T follicular helper cell (primary cell): ENCODE measurements around the gene S100A7A.
"Not testable (repeated sequence)": the region's sequence is repeated elsewhere in the genome, so short reads cannot be mapped to it uniquely, and the experiment has no call there.

Experiments
- DNase-seq: peaks from one replicate; pipeline ENCODE4 v3.0.0-alpha.2; 2020; ENCODE audit warnings: low read depth

S100A7A gene

DNA sequence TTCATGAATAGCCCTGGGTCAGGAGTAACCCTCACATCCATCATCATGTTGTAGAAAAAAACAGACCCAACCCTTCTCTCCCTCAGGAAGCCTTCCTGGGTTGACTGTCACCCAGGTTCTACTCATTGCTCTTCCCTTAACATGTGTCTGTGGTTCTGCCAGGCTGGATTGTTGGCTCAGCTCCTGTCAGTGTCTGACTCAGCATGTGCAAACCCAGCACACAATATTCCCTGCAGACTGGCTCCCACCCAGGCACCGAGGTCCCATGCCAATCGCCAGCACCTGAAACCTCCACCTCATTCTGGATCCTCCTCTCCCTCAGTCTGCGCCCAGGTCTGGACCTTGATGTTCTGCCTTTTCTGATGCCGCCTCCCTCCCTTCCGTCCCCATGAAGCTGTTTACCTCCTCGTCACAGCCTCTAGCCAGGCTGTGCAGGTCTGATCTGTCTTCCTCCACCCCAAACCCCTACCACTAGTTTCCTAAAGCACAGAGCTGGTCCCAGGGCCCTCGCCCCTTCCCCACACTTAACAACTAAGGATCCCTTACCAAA is 21.1 kb upstream of the S100A7A start:
- no peak for DNase-seq

DNA sequence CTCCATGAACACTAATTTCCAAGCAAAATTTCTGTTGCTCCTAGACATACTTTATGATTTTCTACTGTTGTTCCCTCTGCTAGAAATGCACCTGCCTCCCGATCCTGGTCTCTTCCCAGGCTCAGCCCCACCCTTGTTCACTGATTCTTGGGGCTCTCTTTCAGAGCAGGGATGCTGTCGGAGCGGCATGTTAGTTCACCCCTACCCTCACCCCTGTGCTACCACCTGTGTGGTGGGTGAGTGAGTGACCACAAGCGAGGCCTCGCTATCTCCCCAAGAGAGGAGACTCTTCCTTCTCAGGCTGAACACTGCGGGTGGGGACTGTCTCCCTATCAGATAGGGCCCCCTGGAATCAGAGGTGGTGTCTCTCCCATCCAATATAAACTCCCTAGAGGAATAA is 20.5 kb upstream of the S100A7A start:
- DNase-seq = no peak

DNA sequence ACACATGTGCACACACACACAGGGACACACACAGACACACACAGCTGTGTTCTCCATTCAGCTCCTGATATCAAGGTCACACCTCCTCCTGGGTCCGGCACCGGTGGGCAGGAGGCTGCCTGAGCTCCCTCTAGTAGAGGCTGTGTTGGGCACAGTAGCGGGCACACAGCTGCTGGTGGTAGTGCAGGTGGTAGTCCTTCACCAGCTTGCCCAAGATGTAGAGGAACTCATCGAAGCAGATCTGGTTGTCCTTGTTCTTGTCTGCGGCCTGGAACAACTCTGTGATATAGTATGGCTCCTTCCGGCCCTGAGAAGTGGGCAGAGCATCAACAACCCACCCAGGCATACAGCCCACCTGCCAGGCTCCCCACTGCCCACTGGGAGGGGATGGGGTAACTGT is 19.9 kb upstream of the S100A7A start:
- no peak for DNase-seq

GRCh38 chr1:153397051-153397923 is 19.0 kb upstream of the S100A7A start:
- DNase-seq = no peak

DNA sequence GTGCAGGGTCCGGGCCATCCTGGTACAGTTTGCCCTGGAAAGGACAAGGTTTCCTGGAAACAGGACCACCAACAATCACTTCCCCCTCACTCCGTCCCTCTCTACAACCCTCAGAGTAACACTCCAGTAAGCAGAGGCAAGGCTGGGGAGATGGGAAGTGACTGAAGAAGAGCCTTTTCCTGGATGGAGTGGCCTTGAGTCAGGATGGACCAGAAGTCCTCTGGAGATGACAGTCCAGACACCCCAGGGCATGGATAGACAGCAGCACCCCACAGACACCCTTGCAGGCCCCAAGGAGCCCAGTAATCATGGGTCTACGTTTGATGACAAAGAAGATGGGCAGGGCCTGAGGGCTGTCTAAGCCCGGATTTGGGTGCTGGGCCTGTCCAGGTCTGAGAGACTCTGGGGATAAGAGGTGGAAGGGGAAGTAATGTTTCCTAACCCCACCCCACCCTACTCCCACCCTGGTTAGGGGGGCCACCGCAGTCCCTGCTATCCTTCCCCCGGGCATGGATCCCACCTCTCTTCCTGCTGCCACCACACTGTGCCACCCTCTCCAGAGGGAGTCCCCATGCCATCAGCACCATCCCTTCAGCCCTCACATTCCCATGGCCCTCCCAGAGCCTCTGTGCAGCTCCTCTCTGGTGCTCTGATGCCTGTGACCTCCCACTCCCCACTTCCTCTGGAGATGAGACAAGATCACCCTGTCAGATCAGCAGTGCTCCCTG is 18.2 kb upstream of the S100A7A start:
- DNase-seq = no peak

DNA sequence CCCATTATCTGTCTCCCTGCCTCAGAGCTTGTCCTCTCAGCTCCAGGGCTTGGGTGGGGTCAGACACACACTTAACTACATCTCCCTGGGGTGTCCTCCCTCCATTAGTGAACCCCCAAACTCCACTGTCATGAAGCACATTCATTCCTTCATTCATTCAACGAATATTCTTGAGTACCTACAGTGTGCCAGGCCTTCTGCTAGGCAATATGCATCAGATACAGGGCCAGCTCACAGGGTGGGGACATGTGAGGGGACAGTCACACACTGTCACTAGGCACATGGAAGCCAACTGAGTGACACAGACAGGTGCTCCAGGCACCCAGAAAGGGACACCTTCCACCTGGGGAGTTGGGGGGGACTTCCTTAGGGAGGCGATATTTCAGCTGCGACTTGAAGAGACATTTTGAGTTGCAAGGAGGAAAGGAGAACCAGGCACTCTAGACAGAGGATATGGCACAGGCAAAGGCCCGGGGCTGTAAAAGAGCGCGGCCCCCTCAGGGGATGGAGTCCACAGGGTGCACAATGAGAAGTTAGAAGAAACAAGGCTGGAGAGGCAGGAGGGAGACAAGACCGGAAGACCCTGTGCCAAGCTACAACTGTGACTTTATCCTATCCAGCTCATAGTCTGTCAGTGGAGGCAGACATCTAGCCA is 16.8 kb upstream of the S100A7A start:
- no peak for DNase-seq

GRCh38 chr1:153400244-153400643 is 16.1 kb upstream of the S100A7A start:
- no peak for DNase-seq

DNA sequence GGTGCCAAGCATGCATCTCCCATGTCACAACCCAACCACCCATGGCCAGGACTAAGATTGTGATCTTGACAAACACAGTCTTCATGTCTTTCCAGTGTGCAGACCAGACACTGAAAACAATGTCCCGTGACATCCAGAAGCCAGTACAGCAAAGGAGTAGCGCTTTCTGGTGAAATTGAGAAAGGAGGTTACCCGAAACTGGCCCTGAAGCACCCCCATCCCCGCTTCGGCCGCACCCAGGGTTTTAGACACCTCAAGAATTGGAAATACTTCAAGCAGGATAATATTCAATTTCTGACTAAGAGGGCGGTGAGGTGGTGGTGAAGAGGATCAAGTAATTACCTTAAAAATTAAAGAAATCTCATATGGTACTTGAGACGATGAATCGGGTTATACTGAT is 14.9 kb upstream of the S100A7A start:
- no peak for DNase-seq

DNA sequence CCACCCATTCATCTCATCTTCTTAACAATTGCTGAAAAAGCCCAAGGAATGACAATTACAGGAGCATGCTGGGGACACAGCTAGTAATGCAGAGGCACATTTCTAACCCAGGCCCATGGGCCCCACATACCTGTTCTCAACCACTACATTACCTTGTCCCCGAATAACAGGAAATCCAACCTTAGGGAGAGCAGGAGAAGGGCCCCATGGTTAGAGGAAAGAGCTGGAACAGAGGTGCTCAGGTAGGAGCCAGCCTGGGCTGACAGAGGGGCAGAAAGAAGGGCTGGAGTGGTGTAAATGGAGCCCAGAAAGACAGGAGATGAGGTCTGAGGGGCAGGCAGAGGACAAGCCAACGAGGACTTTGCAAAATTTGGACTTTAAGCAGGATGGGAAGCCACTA is 14.1 kb upstream of the S100A7A start:
- no peak for DNase-seq

DNA sequence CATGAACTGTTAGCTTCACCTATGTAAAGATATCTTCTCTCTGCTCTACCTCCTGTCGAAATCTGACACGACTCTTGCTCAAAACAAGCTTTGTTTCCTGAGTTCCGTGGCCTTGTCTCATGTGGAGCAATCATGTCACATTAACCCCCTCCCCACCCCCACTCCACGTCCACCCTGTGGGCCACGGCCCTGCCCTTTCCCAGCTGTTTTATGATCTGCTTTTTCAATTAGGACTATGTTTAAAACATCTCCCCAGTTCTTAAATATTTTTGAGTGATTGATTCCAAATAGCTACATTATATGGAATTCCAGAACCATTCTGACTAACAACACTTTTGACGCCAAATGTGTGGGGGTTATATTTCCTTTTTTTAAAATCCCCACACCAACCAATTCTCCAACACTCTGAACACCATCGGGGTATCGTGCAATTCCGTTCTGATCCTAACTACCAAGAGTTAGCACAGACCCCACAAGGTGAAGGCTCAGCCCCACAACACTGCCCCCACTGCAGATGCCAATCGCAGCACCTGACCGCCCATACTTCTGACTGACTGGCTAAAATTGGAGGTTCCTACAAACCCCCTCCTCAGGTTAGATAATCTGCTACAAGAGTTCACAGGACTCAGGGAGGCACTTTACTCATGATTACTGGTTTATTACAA is 12.8 kb upstream of the S100A7A start:
- DNase-seq = no peak

DNA sequence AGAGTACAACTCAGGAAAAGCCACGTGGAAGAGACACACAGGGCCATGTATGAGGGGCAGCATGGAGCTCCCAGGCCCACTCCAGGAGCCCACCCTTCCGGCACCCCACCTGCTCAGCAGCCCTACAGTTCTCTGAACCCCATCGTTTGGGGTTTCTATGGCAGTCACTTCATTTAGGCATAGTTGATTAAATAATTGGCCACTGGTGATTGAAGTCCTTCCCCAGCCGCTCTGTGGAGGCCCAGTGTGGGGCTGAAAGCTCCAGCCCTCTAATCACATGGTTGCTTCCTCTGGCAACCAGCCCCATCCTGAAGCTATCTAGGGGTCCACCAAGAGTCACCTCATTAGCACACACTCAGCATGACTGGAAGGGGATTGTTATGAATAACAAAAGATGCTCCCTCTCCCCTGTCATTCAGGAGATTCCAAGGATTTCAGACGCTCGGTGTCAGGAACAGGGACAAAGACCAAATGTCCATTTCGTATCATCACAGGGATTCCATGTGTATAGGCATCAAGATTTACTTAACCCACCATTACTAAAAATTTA is 12.2 kb upstream of the S100A7A start:
- DNase-seq = no peak

DNA sequence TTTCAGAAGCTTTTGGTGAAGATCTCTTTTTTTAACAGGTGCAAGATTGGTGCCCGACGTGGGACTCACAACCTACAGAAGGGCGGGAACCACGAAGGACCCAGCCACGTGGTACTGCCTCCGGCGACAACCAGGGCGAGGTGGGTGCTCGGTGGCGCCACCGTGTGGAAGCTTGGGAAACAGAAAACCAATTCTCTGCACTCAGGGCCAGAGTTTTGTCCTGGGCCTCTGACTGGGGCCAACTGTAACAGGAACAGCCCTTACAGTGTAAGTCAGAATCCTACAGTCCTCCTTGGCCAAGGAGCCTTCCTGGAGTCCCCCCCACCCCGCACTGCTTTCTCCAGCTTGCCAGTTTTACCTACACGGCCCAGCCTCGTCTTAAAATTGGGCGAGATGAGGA is 11.6 kb upstream of the S100A7A start:
- peak; percentile 26 for DNase-seq

DNA sequence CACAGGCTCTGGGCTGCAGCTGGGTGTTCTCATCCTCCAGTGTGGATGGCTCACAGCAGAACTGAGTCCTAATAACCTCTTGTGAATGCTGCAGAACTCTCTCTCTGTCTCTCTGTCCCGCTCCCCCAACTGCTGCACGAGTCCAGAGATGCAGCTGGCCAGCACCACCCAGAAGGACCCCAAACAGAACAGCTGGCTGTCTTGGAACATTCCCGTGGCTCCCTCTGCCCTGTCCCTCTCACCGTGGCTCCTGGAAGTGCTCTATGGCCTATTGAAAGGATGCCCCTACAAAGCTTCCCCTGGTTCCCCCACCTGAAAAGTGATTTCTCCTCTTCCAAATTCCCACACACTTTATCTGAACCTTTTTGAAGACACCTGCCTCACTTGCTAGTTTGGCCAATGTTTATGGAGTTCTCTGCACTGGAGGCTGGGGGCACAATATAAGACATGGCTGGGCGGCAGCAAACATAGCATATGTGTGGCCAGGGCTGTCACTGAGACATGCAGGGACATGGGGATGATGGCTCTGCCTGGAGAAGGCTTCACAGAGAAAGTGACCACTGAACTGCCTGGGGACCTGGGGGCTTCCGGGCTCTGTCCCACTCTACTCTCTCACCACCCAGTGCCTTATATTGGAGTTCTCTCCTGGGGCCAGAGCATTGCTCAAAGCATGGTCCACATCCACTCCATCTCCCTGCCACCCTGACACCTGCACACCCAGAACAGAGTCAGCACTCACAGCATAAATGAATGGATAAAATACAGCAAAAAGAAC is 10.3 kb upstream of the S100A7A start:
- not testable (repeated sequence) for DNase-seq

DNA sequence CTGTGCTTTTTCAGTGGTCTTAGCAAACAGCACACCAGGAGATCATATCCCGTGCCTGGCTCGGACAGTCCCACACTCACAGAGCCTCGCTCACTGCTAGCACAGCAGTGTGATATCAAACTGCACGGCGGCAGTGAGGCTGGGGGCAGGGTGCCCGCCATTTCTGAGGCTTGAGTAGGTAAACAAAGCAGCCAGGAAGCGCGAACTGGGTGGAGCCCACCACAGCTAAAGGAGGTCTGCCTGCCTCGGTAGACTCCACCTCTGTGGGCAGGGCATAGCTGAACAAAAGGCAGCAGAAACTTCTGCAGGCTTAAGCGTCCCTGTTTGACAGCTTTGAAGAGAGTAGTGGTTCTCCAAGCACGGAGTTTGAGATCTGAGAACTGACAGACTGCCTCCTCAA is 9.0 kb upstream of the S100A7A start:
- not testable (repeated sequence) for DNase-seq

DNA sequence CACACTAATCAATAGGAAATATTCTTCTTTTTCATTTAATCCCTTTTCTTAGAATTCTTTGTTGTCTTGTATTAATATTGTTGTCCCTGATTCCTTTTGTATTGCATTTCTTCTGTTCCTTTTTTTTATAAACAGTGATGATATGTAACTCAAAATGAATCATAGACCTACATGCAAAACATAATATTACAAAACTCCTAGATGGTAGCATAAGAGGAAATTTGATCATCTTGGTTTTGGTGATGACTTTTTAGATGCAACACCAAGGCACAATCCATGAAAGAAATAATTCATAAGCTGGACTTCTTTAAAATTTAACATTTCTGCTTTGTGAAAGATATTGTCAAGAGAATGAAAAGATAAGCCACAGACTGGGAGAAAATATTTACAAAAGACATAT is 2.4 kb upstream of the S100A7A start:
- not testable (repeated sequence) for DNase-seq

DNA sequence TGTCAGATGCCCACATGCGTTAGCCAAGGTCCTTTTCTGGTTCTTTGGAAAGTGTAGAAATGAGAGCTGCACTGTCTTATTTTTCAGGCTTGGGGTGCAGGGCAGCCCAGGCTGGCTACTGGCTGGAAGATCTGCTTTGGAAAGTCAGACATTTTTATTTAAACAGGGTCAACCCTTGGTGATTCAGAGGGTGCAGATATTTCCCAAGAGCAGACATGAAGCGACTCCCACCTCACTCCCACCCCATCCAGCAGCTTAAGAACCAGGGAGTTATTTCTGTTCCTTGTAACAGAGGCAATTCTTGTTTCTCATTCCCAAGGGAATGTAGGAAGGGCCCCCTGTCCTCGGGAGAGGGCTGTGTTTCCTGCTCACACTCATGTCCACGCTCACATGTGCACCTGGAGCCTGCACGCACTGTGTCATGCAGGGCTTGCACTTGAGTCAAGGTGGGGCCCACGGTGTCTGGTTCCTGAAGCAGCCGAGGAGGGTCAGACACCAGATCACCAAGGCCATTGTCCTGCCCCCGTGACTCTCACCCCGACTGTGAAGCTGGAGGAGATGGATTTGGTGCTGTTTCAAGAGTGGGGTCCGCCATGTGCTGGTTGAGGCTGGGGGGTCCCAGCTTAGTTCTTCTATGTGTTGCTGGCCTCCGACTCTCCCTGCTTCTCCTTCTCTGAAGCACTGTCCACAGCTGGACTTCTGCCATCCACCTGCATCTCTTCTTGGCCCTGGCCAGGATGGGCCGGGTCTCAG is 992 bp downstream of the S100A7A start:
- no peak for DNase-seq

DNA sequence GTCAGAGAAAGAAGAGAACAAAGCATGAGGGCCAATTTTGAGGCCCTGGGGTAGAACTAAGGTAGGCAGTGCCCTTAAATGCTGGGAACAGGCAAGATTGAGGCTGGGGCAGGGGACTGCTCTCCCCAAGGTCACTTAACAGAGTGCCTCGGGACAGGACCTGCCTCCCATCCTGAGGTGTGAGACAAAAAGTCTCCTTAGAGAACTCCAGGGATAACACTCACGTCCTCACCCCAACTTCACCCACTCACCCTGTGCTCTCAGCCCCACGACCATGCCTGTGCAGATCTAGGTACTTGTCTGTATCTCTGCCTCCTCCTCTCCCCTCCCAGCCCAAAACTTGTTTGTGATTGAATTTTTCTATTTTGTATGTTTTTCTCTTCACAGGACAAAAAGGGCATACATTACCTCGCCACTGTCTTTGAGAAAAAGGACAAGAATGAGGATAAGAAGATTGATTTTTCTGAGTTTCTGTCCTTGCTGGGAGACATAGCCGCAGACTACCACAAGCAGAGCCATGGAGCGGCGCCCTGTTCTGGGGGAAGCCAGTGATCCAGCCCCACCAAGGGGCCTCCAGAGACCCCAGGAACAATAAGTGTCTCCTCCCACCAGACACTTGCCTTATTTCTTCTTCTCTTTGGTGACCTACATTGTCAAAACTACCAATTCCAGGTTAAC is 2.6 kb downstream of the S100A7A start:
- DNase-seq = not testable (repeated sequence)

DNA sequence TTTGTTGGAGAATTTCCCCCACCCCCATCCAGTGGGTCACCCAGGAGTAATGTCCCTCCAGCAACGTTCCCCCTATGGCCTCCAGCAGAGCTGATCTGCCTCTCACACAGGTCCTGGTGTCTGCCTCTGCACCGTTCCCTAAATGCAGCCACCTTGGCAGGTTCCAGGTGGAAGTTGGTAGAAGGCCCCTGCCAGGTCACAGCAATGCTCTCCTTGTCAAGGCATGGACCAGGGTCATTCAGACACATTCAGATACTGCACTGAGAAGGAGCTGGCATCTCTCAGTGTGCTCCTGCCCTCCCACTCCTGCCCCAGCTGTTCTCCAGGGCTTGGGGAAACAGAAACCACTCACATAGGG is 3.1 kb downstream of the S100A7A start:
- not testable (repeated sequence) for DNase-seq

DNA sequence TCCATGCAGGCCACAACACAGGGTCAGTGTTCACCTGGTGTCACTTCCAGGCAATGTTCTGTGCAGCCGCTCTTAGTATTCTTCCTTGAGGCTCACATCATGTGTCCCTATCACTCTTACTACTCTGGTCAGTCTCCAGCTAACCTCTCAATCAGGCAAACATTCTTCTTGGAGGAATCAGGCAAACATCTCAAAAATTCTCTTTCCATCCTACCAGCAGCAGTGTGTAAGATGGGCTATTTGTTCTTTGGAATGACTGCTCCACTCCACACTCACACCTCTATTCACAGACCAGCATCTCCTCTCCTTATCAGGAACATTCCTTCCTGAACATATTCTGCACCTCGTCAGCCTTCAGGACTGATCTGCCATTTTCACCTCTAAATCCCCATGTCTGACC is 4.0 kb downstream of the S100A7A start:
- DNase-seq = no peak
